Measurements from ENCODE around the gene SHC3. TPM values are rescaled to one million over a fixed set of nuclear protein-coding genes. Genes with fewer than 3 reads are reported as not detected.

SHC3 gene
- polyA plus RNA-seq, 3 donors = not detected

GRCh38 chr9:89038382-89039103 lies 140.1 kb downstream of the SHC3 start:
- Histone ChIP-seq H3K27ac (ENCODE audit: low read depth in 1 of 2, low read length in 2 of 2) (no peak overlapping the region), H3K9me3 (replicated peaks in 1 of 2; ENCODE audit: control insufficient read depth in 1 of 2, insufficient read depth in 1 of 2, low read length in 2 of 2) (no peaks in the 10 kb centered on the region), H4K20me1 (ENCODE audit: insufficient read depth, low read length) (no peaks in the 10 kb centered on the region), H3K9ac (ENCODE audit: insufficient read depth, low read length, poor library complexity, severe bottlenecking) (no peak overlapping the region), H3K4me3 (replicated peaks in 1 of 3; ENCODE audit: low read depth in 2 of 3, low read length in 3 of 3) (no peak overlapping the region), H3K27me3 (ENCODE audit: control insufficient read depth in 2 of 2, insufficient read depth in 2 of 2, low read length in 2 of 2) (peaks cover 0 to 26% of the 10 kb centered on the region in 2 donors), H3K4me2 (replicated peaks; ENCODE audit: extremely low read depth, low read length, poor library complexity, severe bottlenecking) (no peak overlapping the region), H2AFZ (ENCODE audit: insufficient read depth, low read depth, low read length, poor library complexity, severe bottlenecking) (no peak overlapping the region), H3K4me1 (ENCODE audit: control insufficient read depth in 1 of 2, insufficient read depth in 2 of 2, low read length in 2 of 2) (peaks cover 24 to 25% of the 10 kb centered on the region in 2 donors), H3K36me3 (replicated peaks in 1 of 2; ENCODE audit: control insufficient read depth in 1 of 2, insufficient read depth in 2 of 2, low read length in 2 of 2) (no peaks in the 10 kb centered on the region), H3K79me2 (ENCODE audit: insufficient read depth, low read length) (no peaks in the 10 kb centered on the region)
- Mint-ChIP-seq H3K27me3 (ENCODE audit: low read depth in 3 of 3) (peaks cover 5 to 18% (median 17%) of the 10 kb centered on the region in 3 donors), H3K4me1 (peaks cover 31% of the 10 kb centered on the region), H3K27ac (no peak overlapping the region), H3K36me3 (no peaks in the 10 kb centered on the region), H3K9me3 (peaks cover 0 to 2% (median 0%) of the 10 kb centered on the region in 7 donors), H3K4me3 (no peak overlapping the region)
- intact Hi-C loops (cut with micrococcal nuclease) = no loop called here
- 86% methylated on average over 1 of the region's 5 CpGs for WGBS (ENCODE audit: insufficient coverage)
- TF ChIP-seq CTCF (IDR thresholded peaks at IDR 0.05) = no peak
- no peak for DNase-seq

GRCh38 chr9:89037891-89038290 lies 140.7 kb downstream of the SHC3 start:
- Mint-ChIP-seq H3K27me3 (ENCODE audit: low read depth in 3 of 3) (peaks cover 5 to 18% (median 18%) of the 10 kb centered on the region in 3 donors), H3K4me1 (peaks cover 32% of the 10 kb centered on the region), H3K9me3 (peaks cover 0 to 2% (median 0%) of the 10 kb centered on the region in 7 donors), H3K4me3 (no peak overlapping the region), H3K36me3 (no peaks in the 10 kb centered on the region), H3K27ac (no peak overlapping the region)
- Histone ChIP-seq H3K79me2 (ENCODE audit: insufficient read depth, low read length) (no peaks in the 10 kb centered on the region), H3K9me3 (replicated peaks in 1 of 2; ENCODE audit: control insufficient read depth in 1 of 2, insufficient read depth in 1 of 2, low read length in 2 of 2) (no peaks in the 10 kb centered on the region), H3K9ac (ENCODE audit: insufficient read depth, low read length, poor library complexity, severe bottlenecking) (no peak overlapping the region), H3K4me1 (ENCODE audit: control insufficient read depth in 1 of 2, insufficient read depth in 2 of 2, low read length in 2 of 2) (peaks cover 24 to 25% of the 10 kb centered on the region in 2 donors), H3K36me3 (replicated peaks in 1 of 2; ENCODE audit: control insufficient read depth in 1 of 2, insufficient read depth in 2 of 2, low read length in 2 of 2) (no peaks in the 10 kb centered on the region), H3K27ac (ENCODE audit: low read depth in 1 of 2, low read length in 2 of 2) (no peak overlapping the region), H2AFZ (ENCODE audit: insufficient read depth, low read depth, low read length, poor library complexity, severe bottlenecking) (no peak overlapping the region), H3K4me2 (replicated peaks; ENCODE audit: extremely low read depth, low read length, poor library complexity, severe bottlenecking) (no peak overlapping the region), H3K4me3 (replicated peaks in 1 of 3; ENCODE audit: low read depth in 2 of 3, low read length in 3 of 3) (no peak overlapping the region), H3K27me3 (ENCODE audit: control insufficient read depth in 2 of 2, insufficient read depth in 2 of 2, low read length in 2 of 2) (peaks cover 0 to 26% of the 10 kb centered on the region in 2 donors), H4K20me1 (ENCODE audit: insufficient read depth, low read length) (no peaks in the 10 kb centered on the region)
- TF ChIP-seq CTCF (IDR thresholded peaks at IDR 0.05) = no peak
- 98% methylated on average over 7 of the region's 9 CpGs for WGBS (ENCODE audit: insufficient coverage)
- no peak for DNase-seq
- intact Hi-C loops (cut with micrococcal nuclease) = no loop called here
